ENCODE data around the gene WDR45.

GRCh38 chrX:49106296-49106695, 26.6 kb upstream of the WDR45 start:
- TF ChIP-seq CTCF (IDR thresholded peaks at IDR 0.05; ENCODE audit: poor library complexity, severe bottlenecking) (no peak), EP300 (conservative IDR thresholded peaks at IDR 0.05; ENCODE audit: poor library complexity, severe bottlenecking) (no peak), EZH2 (IDR thresholded peaks at IDR 0.05; ENCODE audit: borderline replicate concordance, insufficient read depth, low read length, poor library complexity, severe bottlenecking) (no peak), POLR2AphosphoS5 (IDR thresholded peaks at IDR 0.05) (no peak), MXI1 (conservative IDR thresholded peaks at IDR 0.05; ENCODE audit: poor library complexity, severe bottlenecking) (no peak)
